IMR-90 (cell line): ENCODE data around the gene C14orf93. TPM values are rescaled to one million over a fixed set of nuclear protein-coding genes. Genes with fewer than 3 reads are reported as not detected.

Experiments
- ATAC-seq: fragments of 200-7000 bp; cut with Tn5 transposase; 2 replicates; pipeline ENCODE4 v1.9.1; 2020; ENCODE audit warnings: low read depth, mild to moderate bottlenecking, moderate library complexity
- BruUV-seq: library from RNA; stranded (reverse); fragments of 400-500 nt; replicated peaks from 2 replicates; lab custom pipeline; 2021; lab: Mats Ljungman, UMichigan
- CTCF ChIA-PET: fragments of 300-600 bp; formaldehyde crosslinking; extraction: SDS; loops from one replicate; lab custom pipeline; 2021; ENCODE audit warnings: antibody characterized with exemption; lab: Yijun Ruan, JAX
- POLR2A ChIA-PET: fragments of 300-600 bp; sonication (Branson Sonifier 250); formaldehyde crosslinking; loops from one replicate; lab custom pipeline; 2022; ENCODE audit warnings: antibody characterized with exemption; ENCODE audit not compliant: unreplicated experiment; lab: Charles Lee
- DNase-seq: peaks from one replicate; pipeline ENCODE4 v3.0.0; 2013
- H2AFZ ChIP-seq: replicated peaks from 2 replicates; pipeline ENCODE3; 2013; ENCODE audit warnings: low read length, mild to moderate bottlenecking; ENCODE audit not compliant: poor library complexity
- H2AK5ac ChIP-seq: 2 replicates; pipeline ENCODE4 v1.6.1; 2013; ENCODE audit warnings: low read depth, low read length, inconsistent platforms
- H2AK9ac ChIP-seq: replicated peaks from 2 replicates; pipeline ENCODE3; 2013; ENCODE audit warnings: mild to moderate bottlenecking, low read depth, low read length, moderate library complexity; ENCODE audit not compliant: poor library complexity
- H2BK120ac ChIP-seq: 2 replicates; pipeline ENCODE4 v1.6.1; 2013; ENCODE audit warnings: low read depth, low read length, inconsistent platforms
- H2BK15ac ChIP-seq: 3 replicates; pipeline ENCODE4 v1.6.1; 2013; ENCODE audit warnings: low read depth, low read length, inconsistent platforms
- H2BK20ac ChIP-seq: 2 replicates; pipeline ENCODE4 v1.6.1; 2013; ENCODE audit warnings: low read depth, mild to moderate bottlenecking, inconsistent platforms, low read length, moderate library complexity
- H2BK5ac ChIP-seq: 2 replicates; pipeline ENCODE4 v1.6.1; 2013; ENCODE audit warnings: mild to moderate bottlenecking, low read depth, low read length, inconsistent platforms; ENCODE audit not compliant: poor library complexity, severe bottlenecking
- H3K14ac ChIP-seq: replicated peaks from 2 replicates; pipeline ENCODE4 v1.6.1; 2013; ENCODE audit warnings: low read depth, low read length, inconsistent platforms
- H3K18ac ChIP-seq: 2 replicates; pipeline ENCODE4 v1.6.1; 2013; ENCODE audit warnings: low read depth, low read length, control low read depth
- H3K23ac ChIP-seq: 2 replicates; pipeline ENCODE4 v1.6.1; 2013; ENCODE audit warnings: low read depth, low read length, inconsistent platforms
- H3K27ac ChIP-seq: 2 replicates; pipeline ENCODE4 v1.5.1; 2013; ENCODE audit warnings: mild to moderate bottlenecking, control low read depth, low read length; ENCODE audit not compliant: insufficient read depth
- H3K27me3 ChIP-seq: 2 replicates; pipeline ENCODE4 v1.6.1; 2013; ENCODE audit warnings: low read length; ENCODE audit not compliant: control insufficient read depth, insufficient read depth
- H3K36me3 ChIP-seq: 2 replicates; pipeline ENCODE4 v1.6.1; 2013; ENCODE audit warnings: low read length, mixed read lengths; ENCODE audit not compliant: control insufficient read depth, insufficient read depth
- H3K4ac ChIP-seq: 2 replicates; pipeline ENCODE4 v1.6.1; 2013; ENCODE audit warnings: low read depth, low read length, inconsistent platforms
- H3K4me1 ChIP-seq: 2 replicates; pipeline ENCODE4 v1.6.1; 2013; ENCODE audit warnings: low read length, mixed read lengths; ENCODE audit not compliant: control insufficient read depth, insufficient read depth
- H3K4me2 ChIP-seq: 2 replicates; pipeline ENCODE4 v1.6.1; 2013; ENCODE audit warnings: low read depth, mild to moderate bottlenecking, control low read depth, low read length, moderate library complexity
- H3K4me3 ChIP-seq: 2 replicates; pipeline ENCODE4 v1.5.1; 2013; ENCODE audit warnings: low read depth, mild to moderate bottlenecking, control low read depth, low read length, moderate library complexity; ENCODE audit not compliant: insufficient read depth
- H3K56ac ChIP-seq: 2 replicates; pipeline ENCODE4 v1.6.1; 2013; ENCODE audit warnings: low read length, inconsistent platforms; ENCODE audit not compliant: insufficient read depth; ENCODE audit errors: extremely low read depth
- H3K79me1 ChIP-seq, 2 experiments: 2 replicates each; pipeline ENCODE4 v1.6.1; 2013; ENCODE audit warnings: low read length in 2 of 2, inconsistent platforms in 1 of 2, low read depth in 1 of 2
- H3K9ac ChIP-seq: 2 replicates; pipeline ENCODE4 v1.6.1; 2013; ENCODE audit warnings: low read depth, low read length, control low read depth
- H3K9me1 ChIP-seq: 2 replicates; pipeline ENCODE4 v1.6.1; 2013; ENCODE audit warnings: low read length, inconsistent platforms; ENCODE audit not compliant: insufficient read depth
- H3K9me3 ChIP-seq: 2 replicates; pipeline ENCODE4 v1.6.1; 2013; ENCODE audit warnings: low read length; ENCODE audit not compliant: control insufficient read depth, insufficient read depth
- H4K20me1 ChIP-seq: 2 replicates; pipeline ENCODE4 v1.6.1; 2013; ENCODE audit warnings: low read length, inconsistent platforms; ENCODE audit not compliant: insufficient read depth
- H4K5ac ChIP-seq: 2 replicates; pipeline ENCODE4 v1.6.1; 2013; ENCODE audit warnings: mild to moderate bottlenecking, low read depth, low read length, control low read depth
- H4K8ac ChIP-seq, 2 experiments: 2 replicates each; pipeline ENCODE4 v1.6.1; 2013; ENCODE audit warnings: low read depth in 2 of 2, low read length in 2 of 2, control low read depth in 1 of 2, inconsistent platforms in 1 of 2
- H4K91ac ChIP-seq: 2 replicates; pipeline ENCODE4 v1.6.1; 2013; ENCODE audit warnings: low read depth, low read length, inconsistent platforms; ENCODE audit not compliant: insufficient read depth
- BHLHE40 ChIP-seq: fragments of 150-350 bp; IDR thresholded peaks from 2 replicates; pipeline ENCODE4 v1.6.1; 2016; ENCODE audit warnings: mild to moderate bottlenecking, low read depth, low read length
- CHD1 ChIP-seq: IDR thresholded peaks from 2 replicates; pipeline ENCODE4 v1.6.1; 2012; ENCODE audit warnings: low read depth, low read length, improper control_type of control experiment
- ELK1 ChIP-seq: fragments of 150-350 bp; IDR thresholded peaks from 2 replicates; pipeline ENCODE4 v1.6.1; 2016; ENCODE audit warnings: low read depth, mild to moderate bottlenecking, low read length, moderate library complexity, borderline replicate concordance
- NFE2L2 ChIP-seq: fragments of 150-350 bp; IDR thresholded peaks from 2 replicates; pipeline ENCODE4 v1.6.1; 2016; ENCODE audit warnings: low read depth, mild to moderate bottlenecking, low read length
- POLR2A ChIP-seq: IDR thresholded peaks from 2 replicates; pipeline ENCODE4 v1.6.1; 2012; ENCODE audit warnings: mild to moderate bottlenecking, low read depth, low read length
- RCOR1 ChIP-seq: IDR thresholded peaks from 2 replicates; pipeline ENCODE4 v1.6.1; 2012; ENCODE audit warnings: mild to moderate bottlenecking, low read length, improper control_type of control experiment; ENCODE audit not compliant: insufficient replicate concordance
- RFX5 ChIP-seq: IDR thresholded peaks from 2 replicates; pipeline ENCODE4 v1.8.0; 2012; ENCODE audit warnings: low read depth, mild to moderate bottlenecking, low read length, moderate library complexity
- WGBS, 2 experiments: methylation state at CpG; one replicate each; pipeline versions ENCODE4 v1.1.5 to v1.1.7; 2013; ENCODE audit warnings: missing lambda C conversion rate in 2 of 2; ENCODE audit not compliant: insufficient read length in 1 of 2; ENCODE audit errors: extremely low coverage in 2 of 2; 5-methylcytosine and 5-hydroxymethylcytosine counted together
- dilution Hi-C: fragments of 300-500 bp; cut with HindIII; formaldehyde crosslinking; loops from one replicate; pipeline ENCODE4 v1.14.3; 2018; ENCODE audit warnings: low sequenced_read_pairs; ENCODE audit not compliant: unreplicated experiment
- in situ Hi-C: fragments of 300-500 bp; cut with MboI; formaldehyde crosslinking; loops from 3 replicates; pipeline ENCODE4 v1.14.3; 2019; ENCODE audit warnings: low sequenced_read_pairs, inconsistent platforms, mixed read lengths
- intact Hi-C: fragments of 100-400 bp; cut with micrococcal nuclease; formaldehyde crosslinking; loops from 2 replicates; pipeline ENCODE4 v1.10.0; 2022
- polyA plus RNA-seq, 3 experiments: library from polyadenylated mRNA; depleted of rRNA; stranded (reverse); fragments of >200 nt; gene quantifications; 2 replicates each; pipeline ENCODE4 v1.2.3, GENCODE V29; 2012; ENCODE audit warnings: low replicate concordance in 1 of 3
- total RNA-seq: library from RNA; depleted of rRNA; stranded (reverse); fragments of >200 nt; gene quantifications from 2 replicates; pipeline ENCODE4 v1.2.3, GENCODE V29; 2012

The C14orf93 gene
- total and polyA plus RNA-seq, 2 of the 4 experiments (the other 2 are of a cell fraction), result 5.4 to 5.7 TPM

- ChIA-PET POLR2A (interaction anchor here (0.6 kb wide), 2 partner anchors 155 to 576 kb away, joined by 4 to 6 read pairs; no protein-coding TSS in a partner anchor), CTCF (interaction anchor here (1.3 kb wide), 1 partner anchor 16 kb away, joined by 12 read pairs; no protein-coding TSS in a partner anchor)
- no peak overlapping the region for H2AFZ ChIP-seq
- peak overlapping the region; percentile 80; the same call in 1 of the 2 replicates for H3K56ac ChIP-seq
- intact Hi-C loops (no loop called here), dilution Hi-C loops (no loop called here), in situ Hi-C loops (no loop called here)
- ATAC-seq, result no peak
- peak overlapping the region; percentile 87 to 89; a peak in 2 of 4 replicates for H4K8ac ChIP-seq
- peak overlapping the region; percentile 81 for H3K27ac ChIP-seq
- H2BK20ac ChIP-seq, result peak overlapping the region; percentile 58; the same call in 1 of the 2 replicates
- peak overlapping the region; percentile 86 for H2BK5ac ChIP-seq
- H3K4me3 ChIP-seq, result peak overlapping the region; percentile 87
- H3K9me1 ChIP-seq, result peaks cover 5% of the 10 kb centered on the region; the same call in 1 of the 2 replicates
- peak overlapping the region; percentile 96 for H4K91ac ChIP-seq
- peak overlapping the region; percentile 90 for H3K9ac ChIP-seq
- BruUV-seq, result no TSS peak
- H3K79me1 ChIP-seq, result peaks cover 33 to 67% of the 10 kb centered on the region in 2 experiments
- H3K4ac ChIP-seq, result peak overlapping the region; percentile 89
- peak overlapping the region; percentile 96 for H3K23ac ChIP-seq
- H3K18ac ChIP-seq, result peak overlapping the region; percentile 77; the same call in 1 of the 2 replicates
- TF ChIP-seq RFX5, result no peak
- no peak for TF ChIP-seq RCOR1
- TF ChIP-seq CHD1, result no peak
- no peak for TF ChIP-seq ELK1
- TF ChIP-seq BHLHE40, result no peak
- TF ChIP-seq POLR2A, result no peak
- TF ChIP-seq NFE2L2, result no peak
- H2BK120ac ChIP-seq, result peak overlapping the region; percentile 84
- H3K4me1 ChIP-seq, result peaks cover 41% of the 10 kb centered on the region
- H2BK15ac ChIP-seq, result peak overlapping the region; percentile 85; the same call in 1 of the 3 replicates
- peak overlapping the region; percentile 97 for H2AK5ac ChIP-seq
- peak overlapping the region; percentile 21 for H4K5ac ChIP-seq
- H2AK9ac ChIP-seq, result peak overlapping the region; percentile 99
- H3K14ac ChIP-seq, result peak overlapping the region; percentile 95
- DNase-seq, result no peak
- peaks cover 29% of the 10 kb centered on the region for H4K20me1 ChIP-seq
- H3K4me2 ChIP-seq, result peak overlapping the region; percentile 92
- H3K27me3 ChIP-seq, result no peaks in the 10 kb centered on the region
- H3K9me3 ChIP-seq, result no peaks in the 10 kb centered on the region
- WGBS, 2 experiments, result no CpG with 5 or more reads among the region's 5 CpGs
- H3K36me3 ChIP-seq, result peaks cover 31% of the 10 kb centered on the region
These were observed 30.8 kb downstream of the C14orf93 start for GRCh38 chr14:22978981-22979671.
